ENCODE measurements around the gene PRKCZ. TPM values are rescaled to one million over a fixed set of nuclear protein-coding genes. Genes with fewer than 3 reads are reported as not detected.

PRKCZ gene
- total and polyA plus RNA-seq, 2 experiments from 2014 or later, result 26.2 to 36.9 TPM

GRCh38 chr1:2195785-2196184 is 145.6 kb downstream of the PRKCZ start:
- H3K27ac ChIP-seq (ENCODE audit: low read depth), result no peak overlapping the region; the same call in 1 of the 2 replicates
- H3K4me2 ChIP-seq, result no peak overlapping the region
- no peak overlapping the region for H3K4me3 ChIP-seq

More at GRCh38 chr1:2195785-2196184, 145.6 kb downstream of the PRKCZ start:
- ATAC-seq (no peak), DNase-seq (ENCODE audit: low spot score) (no peak)
- no peaks in the 10 kb centered on the region for H3K9me3 Mint-ChIP-seq
- H3F3A ChIP-seq (replicated peaks; ENCODE audit: low read depth), result 0 out of 2 replicates have a peak, but pooled peaks cover 4% of the 10 kb centered on the region
- no peaks in the 10 kb centered on the region for H3K9me2 ChIP-seq (ENCODE audit: insufficient read depth)
- peaks cover 10% of the 10 kb centered on the region for H3K27me3 Mint-ChIP-seq (ENCODE audit: insufficient read depth, low read depth, poor library complexity)
- H3K36me3 Mint-ChIP-seq (ENCODE audit: low read depth), result peaks cover 8% of the 10 kb centered on the region; the same call in 2 of the 3 replicates
- H3K36me3 ChIP-seq (ENCODE audit: insufficient read depth), result no peaks in the 10 kb centered on the region
- no peak overlapping the region for H2AFZ ChIP-seq
- H3K4me1 ChIP-seq (ENCODE audit: insufficient read depth), result peaks cover 12% of the 10 kb centered on the region; the same call in 1 of the 2 replicates
- no peak for TF ChIP-seq ZNF462 (CRISPR knock-in tag; IDR thresholded peaks at IDR 0.05)
- TF ChIP-seq REST (IDR thresholded peaks at IDR 0.05; ENCODE audit: unreplicated experiment), result no peak
- no peak for TF ChIP-seq CREB1 (CRISPR knock-in tag; IDR thresholded peaks at IDR 0.05; ENCODE audit: low read depth)
- no peak for TF ChIP-seq CTCF (conservative IDR thresholded peaks at IDR 0.05; ENCODE audit: low read depth in 2 of 2)
- TF ChIP-seq NANOG (IDR thresholded peaks at IDR 0.05; ENCODE audit: borderline replicate concordance), result no peak
- no peaks in the 10 kb centered on the region for H3K27me3 ChIP-seq (ENCODE audit: insufficient read depth)
- H3K79me2 ChIP-seq (replicated peaks; ENCODE audit: insufficient read depth), result peaks cover 19% of the 10 kb centered on the region
- H3K27ac Mint-ChIP-seq, result no peak overlapping the region
- H4K20me1 ChIP-seq (replicated peaks; ENCODE audit: insufficient read depth), result no peaks in the 10 kb centered on the region
- peaks cover 14% of the 10 kb centered on the region for H3K4me1 Mint-ChIP-seq
- no peak overlapping the region for H3K4me3 Mint-ChIP-seq
